AG09319 (cell line): ENCODE data around the gene PNMA3.
A peak's percentile ranks its signal among the peaks of the same experiment; 100 is the strongest.

Experiments
- DNase-seq: peaks from one replicate; pipeline ENCODE4 v3.0.0-alpha.2; 2010; ENCODE audit warnings: low read depth; ENCODE audit errors: extremely low read depth
- CTCF ChIP-seq: IDR thresholded peaks from 2 replicates; pipeline ENCODE4 v1.5.1; 2011; ENCODE audit warnings: low read depth, mild to moderate bottlenecking, inconsistent platforms, low read length, moderate library complexity

PNMA3 gene

DNA sequence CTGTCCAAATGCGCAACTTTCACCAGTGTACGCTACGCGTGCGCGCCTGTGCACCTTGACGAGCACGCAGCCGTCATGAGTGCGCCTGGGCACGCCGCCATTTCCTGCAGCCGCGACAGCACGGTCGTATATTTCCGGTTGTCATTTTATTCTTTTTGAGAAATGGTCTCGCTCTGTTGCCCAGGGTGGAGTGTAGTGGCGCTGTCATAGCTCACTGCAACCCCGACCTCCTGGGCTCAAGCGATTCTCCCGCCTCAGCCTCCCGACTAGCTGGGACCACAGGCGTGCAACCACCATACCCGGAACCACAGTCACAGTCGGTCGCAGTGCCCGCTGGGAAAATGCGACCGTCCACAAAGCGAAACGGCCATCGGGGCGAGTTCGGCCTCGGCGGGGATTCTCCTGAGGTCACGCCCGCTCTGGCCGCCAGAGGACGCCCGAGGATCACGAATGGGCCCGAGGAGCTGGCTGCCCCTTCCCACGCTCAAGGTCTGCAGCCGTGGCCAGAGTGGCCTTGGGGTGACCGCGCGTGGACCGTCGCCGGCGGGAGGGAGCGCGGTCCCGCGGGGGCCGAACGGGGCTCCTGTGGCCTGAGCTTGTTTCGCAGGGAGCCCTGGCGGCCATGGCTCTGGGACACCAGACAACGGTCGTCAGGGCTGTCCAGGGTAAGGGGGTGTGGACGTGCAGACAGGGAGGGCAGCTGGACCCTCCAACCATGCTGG, 23.7 kb upstream of the PNMA3 start:
- peak; percentile 68 for TF ChIP-seq CTCF
- DNase-seq = no peak

GRCh38 chrX:153049093-153049492, 7.2 kb upstream of the PNMA3 start:
- no peak for DNase-seq
- no peak for TF ChIP-seq CTCF

DNA sequence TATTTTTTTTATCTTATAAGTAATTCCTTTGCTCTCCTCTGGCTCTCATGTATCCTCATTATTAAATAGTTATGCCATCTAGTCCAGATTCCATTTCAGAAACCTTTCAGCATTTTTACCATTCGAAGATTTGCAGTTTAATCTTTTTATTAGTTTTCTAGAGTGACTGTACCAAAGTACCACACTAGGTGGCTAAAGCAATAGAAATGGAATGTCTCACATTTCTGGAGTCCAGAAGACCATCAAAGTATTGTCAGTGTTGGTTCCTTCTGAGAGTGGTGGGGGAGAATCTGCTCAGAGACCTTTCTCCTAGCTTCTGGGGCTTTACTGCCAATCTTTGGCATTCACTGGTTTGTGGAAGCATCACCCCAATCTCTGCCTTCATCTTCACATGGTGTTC, 3.7 kb upstream of the PNMA3 start:
- TF ChIP-seq CTCF = no peak
- DNase-seq = no peak

DNA sequence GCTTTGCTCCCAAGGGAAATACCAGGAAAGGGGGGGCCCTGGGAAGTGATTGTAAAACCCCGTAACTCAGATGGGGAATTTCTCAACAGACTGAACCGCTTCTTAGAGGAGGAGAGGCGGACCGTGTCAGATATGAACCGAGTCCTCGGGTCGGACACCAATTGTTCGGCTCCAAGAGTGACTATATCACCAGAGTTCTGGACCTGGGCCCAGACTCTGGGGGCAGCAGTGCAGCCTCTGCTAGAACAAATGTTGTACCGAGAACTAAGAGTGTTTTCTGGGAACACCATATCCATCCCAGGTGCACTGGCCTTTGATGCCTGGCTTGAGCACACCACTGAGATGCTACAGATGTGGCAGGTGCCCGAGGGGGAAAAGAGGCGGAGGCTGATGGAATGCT, 1.0 kb downstream of the PNMA3 start:
- TF ChIP-seq CTCF = no peak
- no peak for DNase-seq

GRCh38 chrX:153059191-153060094, 3.2 kb downstream of the PNMA3 start:
- TF ChIP-seq CTCF = no peak
- no peak for DNase-seq

DNA sequence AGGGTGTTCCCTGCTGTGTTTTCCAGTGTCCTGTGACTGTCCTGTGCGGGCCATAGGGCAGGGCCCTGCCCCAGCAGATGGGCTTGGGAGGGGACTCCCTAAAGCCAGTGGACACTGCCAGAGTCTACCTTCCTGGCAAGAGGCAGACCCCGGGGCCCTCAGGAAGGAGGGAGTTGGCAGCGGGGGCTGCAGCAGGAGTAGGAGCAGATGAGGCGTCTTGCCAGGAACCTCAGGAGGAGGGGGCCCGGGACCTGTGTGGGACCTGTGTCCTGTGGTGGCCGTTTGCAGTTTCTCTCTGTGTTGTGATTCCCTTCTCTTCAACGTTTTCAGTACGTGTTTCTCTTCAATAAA, 3.8 kb downstream of the PNMA3 start:
- no peak for DNase-seq
- no peak for TF ChIP-seq CTCF

DNA sequence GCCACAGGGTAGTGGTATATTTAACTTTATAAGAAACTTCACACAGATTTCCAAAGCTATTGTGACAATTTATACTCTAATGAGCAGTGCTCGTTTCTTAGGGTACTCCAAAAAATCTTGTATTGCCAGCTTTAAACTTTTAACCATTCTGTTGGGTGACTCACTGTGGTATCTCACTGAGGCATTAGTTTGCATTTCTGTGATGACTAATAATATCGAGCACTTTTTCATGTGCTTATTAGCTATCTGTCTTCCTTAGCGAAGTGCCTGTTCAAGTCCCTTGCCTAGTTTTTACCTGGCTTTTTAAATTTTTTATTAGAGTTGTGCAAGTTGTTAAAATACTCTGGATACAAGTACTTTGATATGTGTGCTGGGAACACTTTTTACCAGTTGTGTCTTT, 5.5 kb downstream of the PNMA3 start:
- DNase-seq = no peak
- no peak for TF ChIP-seq CTCF
